Skin of body (tissue), 2 donors: ENCODE measurements around the gene HS2ST1. TPM values are rescaled to one million over a fixed set of nuclear protein-coding genes. Genes with fewer than 3 reads are reported as not detected.
A peak's percentile ranks its signal among the peaks of the same experiment; 100 is the strongest.
"Not testable (repeated sequence)": the region's sequence is repeated elsewhere in the genome, so short reads cannot be mapped to it uniquely, and the experiment has no call there.

Experiments
- DNase-seq: peaks from one replicate; lab custom pipeline; 2025; lab: John Stamatoyannopoulos, UW
- total RNA-seq: library from RNA; depleted of rRNA; stranded (reverse); fragments of >200 nt; gene quantifications from one replicate; pipeline ENCODE4 v1.2.3, GENCODE V29; 2014

HS2ST1 gene
- total RNA-seq, 1 donor from 2014 or later: 20.2 TPM

GRCh38 chr1:86970938-86971337 lies 56.5 kb downstream of the HS2ST1 start:
- no peak for DNase-seq

DNA sequence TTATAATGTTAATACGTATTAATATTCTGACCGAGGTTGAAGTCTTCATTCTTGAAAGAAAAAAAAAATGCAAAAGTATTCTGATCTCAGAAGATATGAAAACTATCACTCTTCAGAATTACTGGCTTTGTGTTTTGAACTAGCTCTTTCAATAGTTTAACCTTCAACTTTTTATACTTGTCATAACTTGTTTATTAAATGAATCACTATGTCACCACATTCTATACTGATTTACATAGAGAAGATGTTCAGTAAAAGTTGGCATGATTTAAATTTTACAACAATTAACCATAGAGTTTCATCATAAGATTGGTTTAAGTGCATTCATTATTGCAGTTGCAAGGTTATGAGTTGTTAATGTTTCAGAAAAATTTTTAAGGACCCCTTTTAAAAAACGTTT lies 57.3 kb downstream of the HS2ST1 start:
- no peak for DNase-seq

GRCh38 chr1:86972262-86972661 lies 57.8 kb downstream of the HS2ST1 start:
- DNase-seq: no peak

DNA sequence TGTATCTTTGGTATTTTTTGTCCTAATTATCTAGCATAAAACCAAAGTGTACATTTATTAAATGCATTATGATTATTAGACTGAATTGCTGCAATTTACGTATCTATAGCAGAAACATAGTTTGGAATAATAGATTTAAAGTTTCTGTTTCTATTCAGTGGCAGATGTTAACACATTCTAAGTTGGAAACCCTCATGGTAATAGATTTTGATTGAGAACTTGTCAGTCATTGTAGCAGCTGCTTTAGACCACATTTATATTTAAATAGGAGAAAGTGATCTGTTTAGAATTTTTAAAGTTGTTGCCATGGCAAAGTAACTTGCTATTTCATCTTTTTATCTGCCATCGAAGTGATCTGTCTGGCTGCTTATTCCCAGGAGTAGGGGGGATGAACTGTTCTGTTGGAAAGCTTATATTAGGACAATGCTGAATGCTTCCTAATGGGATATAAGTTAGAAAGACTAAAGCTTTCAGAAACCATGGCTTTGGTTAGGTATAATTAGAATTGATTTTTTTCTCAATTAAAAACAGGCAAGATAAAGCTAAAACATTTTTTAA lies 61.6 kb downstream of the HS2ST1 start:
- peak; percentile 21 for DNase-seq

DNA sequence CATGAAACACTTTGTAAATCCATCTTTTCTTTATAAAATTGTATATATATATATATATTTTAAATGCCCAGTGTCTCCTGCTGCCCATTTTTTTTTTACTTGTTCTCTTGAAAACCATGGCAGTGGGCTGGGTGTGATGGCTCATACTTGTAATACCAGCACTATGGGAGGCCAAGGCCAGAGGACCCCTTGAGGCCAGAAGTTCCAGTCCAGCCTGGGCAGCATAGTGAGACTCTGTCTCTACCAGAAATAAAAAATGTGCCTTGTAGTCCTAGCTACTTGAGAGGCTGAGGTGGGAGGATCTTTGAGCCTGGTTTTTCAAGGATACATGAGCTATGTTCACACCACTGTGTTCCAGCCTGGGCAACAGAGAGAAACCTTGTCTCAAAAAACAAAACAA lies 62.2 kb downstream of the HS2ST1 start:
- no peak for DNase-seq

DNA sequence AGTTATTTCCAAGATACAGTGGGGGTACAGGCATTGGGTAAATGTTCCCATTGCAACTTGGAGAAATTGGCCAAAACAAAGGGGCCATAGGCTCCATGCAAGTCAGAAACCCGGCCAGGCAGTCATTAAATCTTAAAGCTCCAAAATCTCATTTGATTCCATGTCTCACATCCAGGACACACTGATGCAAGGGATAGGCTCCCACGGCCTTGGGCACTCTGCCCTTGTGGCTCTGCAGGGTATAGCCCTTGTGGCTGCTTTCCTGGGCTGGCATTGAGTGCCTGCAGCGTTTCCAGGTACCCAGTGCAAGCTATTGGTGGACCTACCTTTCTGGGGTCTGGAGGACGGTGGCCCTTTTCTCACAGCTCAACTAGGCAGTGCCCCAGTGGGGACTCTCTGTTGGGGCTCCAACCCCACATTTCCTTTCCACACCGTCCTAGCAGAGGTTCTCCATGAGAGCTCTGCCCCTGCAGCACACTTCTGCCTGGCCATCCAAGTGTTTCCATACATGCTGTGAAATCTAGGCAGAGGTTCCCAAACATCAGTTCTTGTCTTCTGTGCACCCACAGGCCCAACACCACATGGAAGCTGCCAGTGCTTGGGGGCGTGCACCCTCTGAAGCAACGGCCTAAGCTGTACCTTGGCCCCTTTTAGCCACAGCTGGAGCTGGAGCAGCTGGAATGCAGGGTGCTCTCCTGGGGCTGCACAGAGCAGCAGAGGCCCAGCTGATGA lies 67.2 kb downstream of the HS2ST1 start:
- no peak for DNase-seq

DNA sequence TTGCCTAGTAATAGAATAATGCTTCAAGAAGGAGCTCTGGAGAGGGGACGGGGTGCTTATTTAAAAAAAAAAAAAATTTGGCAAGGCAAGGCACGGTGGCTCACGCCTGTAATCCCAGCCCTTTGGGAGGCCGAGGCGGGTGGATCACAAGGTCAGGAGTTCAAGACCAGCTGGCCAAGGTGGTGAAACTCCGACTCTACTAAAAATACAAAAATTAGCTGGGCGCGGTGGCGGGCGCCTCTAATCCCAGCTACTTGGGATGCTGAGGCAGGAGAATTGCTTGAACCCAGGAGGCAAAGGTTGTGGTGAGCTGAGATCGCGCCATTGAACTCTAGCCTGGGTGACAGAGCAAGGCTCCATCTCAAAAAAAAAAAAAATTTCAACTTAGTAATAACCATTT lies 69.2 kb downstream of the HS2ST1 start:
- not testable (repeated sequence) for DNase-seq

GRCh38 chr1:86987446-86987845 lies 73.0 kb downstream of the HS2ST1 start:
- DNase-seq: no peak

DNA sequence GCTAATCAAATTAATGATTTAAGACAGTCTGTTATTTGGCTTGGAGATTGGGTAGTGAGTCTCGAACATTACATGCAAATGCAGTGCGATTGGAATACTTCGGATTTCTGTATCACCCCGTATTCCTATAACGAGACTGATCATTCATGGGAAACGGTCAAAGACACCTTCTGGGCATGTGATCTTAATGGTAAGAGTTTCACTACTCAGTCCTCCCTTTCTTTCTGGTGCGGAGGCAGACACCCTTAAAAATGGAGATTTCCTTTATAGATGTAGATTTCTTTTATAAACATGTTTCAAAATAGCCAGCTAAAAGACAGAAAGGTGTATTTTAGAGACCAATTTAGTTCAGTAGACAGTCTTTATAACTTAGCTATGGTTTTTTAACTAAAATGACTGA lies 74.4 kb downstream of the HS2ST1 start:
- DNase-seq: no peak

DNA sequence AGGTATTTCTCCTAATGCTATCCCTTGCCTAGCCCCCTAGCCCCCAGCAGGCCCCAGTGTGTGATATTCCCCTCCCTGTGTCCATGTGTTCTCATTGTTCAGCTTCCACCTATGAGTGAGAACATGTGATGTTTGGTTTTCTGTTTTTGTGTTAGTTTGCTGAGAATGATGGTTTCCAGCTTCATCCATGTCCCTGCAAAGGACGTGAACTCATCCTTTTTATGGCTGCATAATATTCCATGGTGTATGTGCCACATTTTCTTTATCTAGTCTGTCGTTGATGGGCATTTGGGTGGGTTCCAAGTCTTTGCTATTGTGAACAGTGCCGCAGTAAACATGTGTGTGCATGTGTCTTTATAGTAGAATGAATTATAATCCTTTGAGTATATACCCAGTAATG lies 75.3 kb downstream of the HS2ST1 start:
- DNase-seq: not testable (repeated sequence)

GRCh38 chr1:86990826-86991225 lies 76.4 kb downstream of the HS2ST1 start:
- no peak for DNase-seq

GRCh38 chr1:86991549-86992186 lies 77.2 kb downstream of the HS2ST1 start:
- no peak for DNase-seq

GRCh38 chr1:86992861-86993260 lies 78.4 kb downstream of the HS2ST1 start:
- no peak for DNase-seq

DNA sequence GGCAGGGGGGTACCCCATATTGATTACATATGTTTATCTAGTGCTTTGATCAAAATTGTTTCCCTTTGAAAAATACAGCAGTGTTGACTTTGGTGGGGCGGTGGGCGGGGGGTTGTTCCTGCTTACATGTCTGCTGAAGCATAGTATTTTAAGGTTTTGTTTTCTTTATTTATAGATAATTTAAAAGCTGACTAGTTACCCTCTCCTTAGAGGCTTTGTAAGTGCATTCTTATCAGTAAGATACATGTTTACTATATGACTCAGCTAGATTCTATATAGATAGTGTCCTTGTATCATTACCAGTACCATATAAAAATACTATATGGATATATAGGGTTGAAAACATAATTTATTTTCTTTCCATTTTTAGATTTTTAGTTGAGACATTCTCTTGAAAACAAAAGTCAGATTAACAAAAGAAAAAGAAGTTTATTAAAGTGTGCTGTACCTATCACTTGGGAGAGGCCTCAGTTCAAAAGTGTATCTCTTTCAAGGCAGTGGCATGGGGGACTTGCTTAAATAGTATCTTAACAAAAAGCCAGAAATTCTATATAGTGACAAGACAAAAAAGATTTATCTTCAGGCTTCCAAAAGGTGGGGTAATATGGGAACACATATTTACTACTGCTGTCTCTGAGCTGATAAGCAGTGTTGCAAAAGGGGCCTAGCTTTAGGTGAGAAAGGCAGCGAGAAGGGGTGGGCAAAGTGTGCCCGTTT lies 79.0 kb downstream of the HS2ST1 start:
- DNase-seq: no peak

DNA sequence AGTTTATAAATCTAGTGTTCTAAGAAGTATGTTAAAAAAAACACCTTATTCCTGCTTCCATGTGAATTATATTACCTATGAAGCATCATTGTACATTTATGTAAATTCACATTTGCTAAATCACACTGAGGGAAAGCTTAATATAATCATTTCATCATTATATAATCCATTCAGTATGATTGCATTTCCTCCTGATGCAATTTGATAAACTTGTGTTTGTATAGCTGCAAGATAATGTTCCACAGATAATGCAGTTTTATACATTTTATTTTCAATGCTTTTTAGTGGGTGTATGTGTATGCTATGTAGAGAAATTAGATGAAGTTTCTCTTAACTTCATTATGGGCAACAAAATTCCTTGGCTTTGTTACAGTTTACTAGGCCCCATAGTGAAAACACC lies 79.6 kb downstream of the HS2ST1 start:
- DNase-seq: no peak

DNA sequence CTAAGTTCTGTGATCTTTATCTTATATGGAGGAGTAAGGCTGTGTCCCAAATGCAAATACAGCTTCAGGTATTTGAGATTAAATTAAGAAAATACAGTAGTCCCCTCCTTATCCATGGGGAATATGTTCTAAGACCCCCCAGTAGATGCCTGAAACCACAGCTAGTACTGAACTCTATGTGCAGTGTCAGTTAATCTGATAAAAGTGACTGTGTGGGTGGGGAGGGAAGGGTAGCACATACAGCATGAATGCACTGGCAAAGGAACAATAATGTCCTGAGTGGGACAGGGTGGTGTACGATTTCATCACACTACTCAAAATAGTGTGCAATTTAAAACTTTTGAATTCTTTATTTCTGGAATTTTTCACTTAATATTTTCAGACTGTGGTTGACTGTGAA lies 83.1 kb downstream of the HS2ST1 start:
- no peak for DNase-seq

- no peak for DNase-seq
Observed at GRCh38 chr1:86998280-86998679, 83.8 kb downstream of the HS2ST1 start.

GRCh38 chr1:86998727-86999126 lies 84.3 kb downstream of the HS2ST1 start:
- DNase-seq: no peak

GRCh38 chr1:87000460-87000859 lies 86.0 kb downstream of the HS2ST1 start:
- DNase-seq: no peak

GRCh38 chr1:87004857-87005256 lies 90.4 kb downstream of the HS2ST1 start:
- no peak for DNase-seq

DNA sequence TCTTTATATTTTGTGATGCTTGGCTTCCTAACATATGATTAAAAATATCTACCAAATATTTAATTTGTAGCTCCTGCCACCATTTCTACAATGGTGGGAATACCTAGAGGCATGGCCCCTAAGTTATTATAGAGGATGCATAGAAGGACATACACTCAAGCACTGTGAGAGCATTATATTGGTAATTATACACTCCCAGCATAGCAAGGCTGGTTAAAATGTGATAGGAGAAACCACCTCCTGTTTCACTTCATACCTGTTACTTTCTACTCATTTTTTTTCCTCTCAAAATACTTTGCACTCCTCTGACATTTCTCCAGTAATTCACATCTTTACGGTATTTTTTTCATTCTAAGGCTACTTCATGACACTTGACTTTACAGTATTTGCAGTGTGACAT lies 92.9 kb downstream of the HS2ST1 start:
- DNase-seq: no peak

- DNase-seq: not testable (repeated sequence)
Observed at GRCh38 chr1:87013385-87013784, 99.0 kb downstream of the HS2ST1 start.
